Mucosa of gallbladder (tissue), 1 donor: Measurements from ENCODE around the gene PRR19. TPM values are rescaled to one million over a fixed set of nuclear protein-coding genes. Genes with fewer than 3 reads are reported as not detected.

Source experiments
- DNase-seq: peaks from one replicate; pipeline ENCODE4 v3.0.0-alpha.2; 2020; ENCODE audit warnings: low spot score
- total RNA-seq: library from RNA; stranded (reverse); gene quantifications from one replicate; pipeline ENCODE4 v1.2.1, GENCODE V29; 2021
- donor health status: DM: no; HTN: no; CAD: no.

PRR19 gene
- total RNA-seq, 1 donor from 2014 or later, result 0.75 TPM

DNA sequence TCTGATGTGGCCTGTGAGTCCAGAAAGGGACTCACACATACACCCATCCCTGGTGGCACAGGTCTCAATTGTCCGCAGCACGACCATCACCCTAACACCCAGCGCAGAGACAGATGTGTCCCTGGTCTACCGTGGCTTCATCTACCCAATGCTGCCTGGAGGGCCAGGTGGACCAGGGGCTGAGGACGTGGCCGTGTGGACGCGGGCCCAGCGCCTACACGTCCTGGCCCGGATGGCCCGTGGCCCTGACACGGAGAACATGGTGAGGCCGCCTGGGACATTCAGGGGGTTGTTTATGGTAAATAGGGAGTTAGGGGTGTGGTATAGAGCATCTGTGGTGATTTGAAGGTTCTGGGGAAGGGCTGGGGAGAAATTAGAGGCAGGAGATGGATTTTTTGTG is 46.3 kb downstream of the PRR19 start:
- no peak for DNase-seq

DNA sequence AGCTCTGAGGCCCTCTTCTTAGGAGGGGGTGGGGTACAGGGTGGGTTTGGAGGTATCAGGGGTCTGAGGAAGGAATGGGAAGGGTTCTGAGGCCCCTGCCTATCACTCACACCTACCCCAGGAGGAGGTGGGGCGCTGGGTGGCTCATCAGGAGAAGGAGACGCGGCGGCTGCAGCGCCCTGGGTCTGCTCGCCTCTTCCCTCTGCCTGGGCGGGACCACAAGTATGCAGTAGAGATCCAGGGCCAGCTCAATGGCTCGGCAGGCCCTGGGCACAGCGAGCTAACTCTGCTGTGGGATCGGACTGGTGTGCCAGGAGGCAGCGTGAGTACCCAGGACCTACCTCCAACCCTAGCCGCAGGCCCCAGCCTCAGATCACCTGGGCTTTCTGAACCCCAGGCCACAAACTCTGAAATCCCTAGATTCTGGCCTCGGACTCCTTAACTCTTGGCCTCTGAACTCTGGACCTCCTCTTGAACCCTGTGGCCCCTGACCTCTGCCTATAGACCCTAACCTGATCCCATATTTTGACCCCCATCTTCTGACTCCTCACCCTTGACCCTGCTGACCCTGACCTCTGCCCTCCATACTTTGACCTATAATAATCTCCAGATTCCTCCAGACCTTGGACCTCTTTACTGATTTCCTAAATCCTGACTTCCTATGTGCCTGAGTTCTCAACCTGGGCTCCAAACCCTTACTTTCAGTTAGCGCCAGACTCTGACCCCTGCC is 47.6 kb downstream of the PRR19 start:
- no peak for DNase-seq

DNA sequence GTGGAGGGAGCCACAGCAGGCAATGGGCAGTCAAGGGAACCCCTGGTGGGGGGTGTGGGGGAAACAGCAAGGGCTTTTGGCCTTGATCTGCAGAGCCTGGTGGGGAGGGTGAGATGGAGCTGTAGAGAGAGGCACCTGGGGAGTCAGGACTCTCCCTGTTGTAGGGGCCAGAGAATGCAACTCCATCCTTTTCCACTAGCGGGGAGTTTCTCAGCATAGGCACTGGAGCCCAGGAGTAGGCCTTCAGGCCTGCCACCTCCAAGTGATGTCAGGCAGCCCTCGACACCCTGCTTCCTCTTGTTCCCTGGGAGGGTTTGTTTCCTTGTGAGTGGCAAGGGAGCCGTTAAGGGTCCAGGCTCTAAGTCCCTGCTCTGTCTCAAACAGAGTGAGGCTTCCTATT is 48.5 kb downstream of the PRR19 start:
- DNase-seq, result no peak

DNA sequence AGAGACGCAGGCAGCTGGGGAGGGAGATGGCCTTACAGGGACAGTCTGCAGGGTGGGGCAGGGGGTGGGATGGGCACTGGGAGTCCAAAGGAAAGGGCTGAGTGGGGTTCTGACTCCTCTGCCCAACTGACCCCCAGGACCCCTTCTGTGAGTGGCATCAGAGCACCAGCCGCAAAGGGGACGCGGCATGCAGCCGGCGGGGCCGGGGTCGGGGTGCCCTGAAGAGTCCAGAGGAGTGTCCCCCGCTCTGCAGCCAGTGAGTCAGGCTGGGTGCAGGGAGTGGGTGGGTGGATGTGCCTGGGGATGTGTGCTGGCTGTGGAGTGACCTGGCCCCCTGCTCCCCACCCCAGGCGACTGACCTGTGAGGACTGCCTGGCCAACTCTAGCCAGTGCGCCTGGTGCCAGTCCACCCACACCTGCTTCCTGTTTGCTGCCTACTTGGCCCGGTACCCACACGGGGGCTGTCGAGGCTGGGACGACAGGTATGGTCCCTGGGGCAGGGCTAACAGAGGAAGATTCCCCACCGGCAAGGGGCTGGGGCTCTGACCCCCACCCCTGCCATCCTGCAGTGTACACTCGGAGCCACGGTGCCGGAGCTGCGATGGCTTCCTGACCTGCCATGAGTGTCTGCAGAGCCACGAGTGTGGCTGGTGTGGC is 49.3 kb downstream of the PRR19 start:
- DNase-seq, result no peak

DNA sequence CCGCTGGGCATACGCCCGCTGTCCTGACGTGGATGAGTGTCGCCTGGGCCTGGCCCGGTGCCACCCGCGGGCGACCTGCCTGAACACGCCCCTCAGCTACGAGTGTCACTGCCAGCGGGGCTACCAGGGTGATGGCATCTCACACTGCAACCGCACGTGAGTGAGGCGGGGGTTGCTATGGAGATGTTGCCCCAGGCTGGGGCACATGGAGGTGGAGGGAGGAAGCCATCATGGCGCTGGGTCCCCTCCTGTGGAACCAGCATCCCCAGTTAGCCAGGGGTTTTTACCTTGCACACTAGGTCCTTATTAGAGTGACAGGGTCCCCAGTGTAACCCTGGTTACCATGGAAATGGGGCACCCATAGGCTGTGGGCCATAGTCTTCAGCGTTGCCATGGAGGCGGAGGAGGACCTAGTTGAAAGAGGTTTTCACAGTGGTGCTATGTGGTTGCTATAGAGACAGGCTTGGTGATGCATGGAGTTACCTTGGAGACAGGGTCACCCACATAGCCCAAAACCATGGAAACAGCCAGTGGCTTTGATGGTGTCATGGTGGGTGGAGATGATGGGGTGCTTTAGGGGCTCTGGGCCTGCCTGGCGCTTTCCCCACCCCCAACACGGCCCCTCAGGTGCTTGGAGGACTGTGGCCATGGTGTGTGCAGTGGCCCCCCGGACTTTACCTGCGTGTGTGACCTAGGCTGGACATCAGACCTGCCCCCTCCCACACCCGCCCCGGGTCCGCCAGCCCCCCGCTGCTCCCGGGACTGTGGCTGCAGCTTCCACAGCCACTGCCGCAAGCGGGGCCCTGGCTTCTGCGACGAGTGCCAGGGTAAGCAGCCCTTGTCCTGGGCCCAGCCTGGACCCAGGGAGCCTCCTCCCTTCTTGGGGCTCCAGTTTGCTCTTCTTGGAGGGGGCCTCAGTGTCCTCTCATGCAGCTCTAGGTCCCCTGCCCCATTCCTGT is 50.6 kb downstream of the PRR19 start:
- DNase-seq, result no peak

DNA sequence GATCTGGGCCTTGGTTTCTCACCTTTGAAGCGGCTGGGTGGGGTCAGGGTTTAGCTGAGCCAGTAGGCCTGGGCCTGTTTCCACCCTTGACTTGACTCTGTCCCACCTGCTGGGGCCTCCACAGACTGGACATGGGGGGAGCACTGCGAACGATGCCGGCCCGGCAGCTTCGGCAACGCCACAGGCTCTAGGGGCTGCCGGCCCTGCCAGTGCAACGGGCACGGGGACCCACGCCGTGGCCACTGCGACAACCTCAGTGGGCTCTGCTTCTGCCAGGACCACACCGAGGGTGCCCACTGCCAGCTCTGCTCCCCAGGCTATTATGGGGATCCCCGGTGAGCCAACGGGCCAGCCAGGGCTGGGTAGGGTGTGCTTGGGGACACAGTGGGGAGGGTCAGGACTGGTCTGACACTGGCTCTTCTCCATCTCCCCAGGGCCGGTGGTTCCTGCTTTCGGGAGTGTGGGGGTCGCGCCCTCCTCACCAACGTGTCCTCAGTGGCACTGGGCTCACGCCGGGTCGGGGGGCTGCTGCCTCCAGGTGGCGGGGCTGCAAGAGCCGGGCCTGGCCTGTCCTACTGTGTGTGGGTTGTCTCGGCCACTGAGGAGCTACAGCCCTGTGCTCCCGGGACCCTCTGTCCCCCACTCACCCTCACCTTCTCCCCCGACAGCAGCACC is 51.5 kb downstream of the PRR19 start:
- DNase-seq, result no peak

DNA sequence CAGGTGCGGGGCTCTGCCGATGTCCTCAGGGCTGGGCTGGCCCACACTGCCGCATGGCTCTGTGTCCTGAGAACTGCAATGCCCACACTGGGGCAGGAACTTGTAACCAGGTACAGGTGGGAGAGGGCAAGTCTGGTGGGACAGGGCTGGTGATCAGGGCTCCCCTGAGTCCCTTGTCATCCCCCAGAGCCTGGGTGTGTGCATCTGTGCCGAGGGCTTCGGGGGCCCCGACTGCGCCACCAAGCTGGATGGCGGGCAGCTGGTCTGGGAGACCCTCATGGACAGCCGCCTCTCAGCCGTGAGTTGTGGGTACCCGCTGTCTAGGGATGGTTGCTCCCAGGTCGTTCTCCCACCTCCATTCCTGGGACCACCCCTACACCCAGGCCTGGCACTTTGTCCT is 54.0 kb downstream of the PRR19 start:
- no peak for DNase-seq

DNA sequence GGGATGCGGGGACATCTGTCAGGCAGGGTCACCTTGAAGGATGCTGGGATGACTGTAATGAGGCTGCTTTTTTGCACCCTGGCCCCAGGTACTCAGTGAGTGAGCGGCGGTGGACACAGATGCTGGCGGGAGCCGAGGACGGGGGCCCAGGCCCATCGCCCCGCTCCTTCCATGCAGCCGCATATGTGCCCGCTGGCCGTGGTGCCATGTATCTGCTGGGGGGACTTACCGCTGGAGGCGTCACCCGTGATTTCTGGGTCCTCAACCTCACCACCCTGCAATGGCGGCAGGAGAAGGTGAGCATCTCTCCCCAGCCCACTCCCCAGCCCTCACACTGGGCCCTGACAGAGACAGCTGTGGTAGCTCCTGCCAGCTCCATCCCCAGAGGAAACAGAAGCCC is 54.8 kb downstream of the PRR19 start:
- no peak for DNase-seq

DNA sequence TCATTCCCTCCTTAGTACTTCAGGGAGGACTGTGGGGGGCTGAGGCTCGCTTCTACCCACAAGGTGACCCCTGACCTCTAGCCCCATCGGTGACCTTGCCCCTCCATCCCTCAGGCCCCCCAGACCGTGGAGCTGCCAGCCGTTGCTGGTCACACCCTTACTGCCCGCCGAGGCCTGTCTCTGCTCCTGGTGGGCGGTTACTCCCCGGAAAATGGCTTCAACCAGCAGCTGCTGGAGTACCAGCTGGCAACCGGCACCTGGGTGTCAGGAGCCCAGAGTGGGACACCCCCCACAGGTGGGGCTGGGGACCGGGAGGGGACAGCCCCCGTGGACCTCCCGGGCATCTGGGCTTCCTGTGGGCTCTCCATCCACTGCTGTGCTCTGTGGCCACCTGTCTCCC is 55.4 kb downstream of the PRR19 start:
- DNase-seq, result no peak

Other genes starting within 250 kb of the PRR19 start
- 9.8 TPM for gene GRIK5, start 231.9 kb upstream of the PRR19 start, total RNA-seq
- 17.1 TPM for gene ZNF574, start 226.0 kb upstream of the PRR19 start, total RNA-seq
- 4.3 TPM for gene POU2F2, start 169.7 kb upstream of the PRR19 start, total RNA-seq
- 35.0 TPM for gene DEDD2, start 84.5 kb upstream of the PRR19 start, total RNA-seq
- gene ZNF526, start 81.8 kb upstream of the PRR19 start, total RNA-seq, result 12.1 TPM
- 49.8 TPM for gene GSK3A, start 59.5 kb upstream of the PRR19 start, total RNA-seq
- gene ERF, start 47.0 kb upstream of the PRR19 start, total RNA-seq, result 68.3 TPM
- gene CIC, start 32.9 kb upstream of the PRR19 start, total RNA-seq, result 93.4 TPM
- 28.6 TPM for gene PAFAH1B3, start 492 bp downstream of the PRR19 start, total RNA-seq
- 0.63 TPM for gene TMEM145, start 11.2 kb downstream of the PRR19 start, total RNA-seq
- 32.8 TPM for gene MEGF8, start 23.5 kb downstream of the PRR19 start, total RNA-seq
- 1.9 TPM for gene CNFN, start 88.2 kb downstream of the PRR19 start, total RNA-seq
- 20.9 TPM for gene LIPE, start 125.3 kb downstream of the PRR19 start, total RNA-seq
- 2.1 TPM for gene CXCL17, start 140.8 kb downstream of the PRR19 start, total RNA-seq
- gene CEACAM1, start 226.3 kb downstream of the PRR19 start, total RNA-seq, result 19.5 TPM